ENCODE data around the gene RUNX2.

RUNX2 gene

GRCh38 chr6:45576648-45577624 is 248.8 kb downstream of the RUNX2 start:
- ChIA-PET POLR2A (no interaction called here), CTCF (interaction anchor here (0.7 to 1.7 kb wide), 2 partner anchors 137 to 138 kb away, joined by 3 to 4 read pairs; no protein-coding TSS in a partner anchor)
- H3K36me3 ChIP-seq (ENCODE audit: control insufficient read depth in 2 of 2, insufficient read depth in 1 of 2, low read length in 2 of 2) = no peaks in the 10 kb centered on the region
- no peak overlapping the region for H3K27ac ChIP-seq (ENCODE audit: extremely low read depth, low read depth, low read length)
- TF ChIP-seq GLI4 (tag by site-specific recombination; IDR thresholded peaks at IDR 0.05) = no peak
- no peak for TF ChIP-seq MEIS1 (CRISPR knock-in tag; IDR thresholded peaks at IDR 0.05; ENCODE audit: borderline replicate concordance)
- no peak for TF ChIP-seq ZNF660 (tag by site-specific recombination; IDR thresholded peaks at IDR 0.05)
- no peak for TF ChIP-seq PRDM10 (tag by site-specific recombination; IDR thresholded peaks at IDR 0.05)
- TF ChIP-seq TCF7L2 (IDR thresholded peaks at IDR 0.05; ENCODE audit: borderline replicate concordance, low read depth, low read length) = no peak
- no peak for TF ChIP-seq ZNF670 (tag by site-specific recombination; IDR thresholded peaks at IDR 0.05; ENCODE audit: low read depth)
- TF ChIP-seq ZNF18 (tag by site-specific recombination; IDR thresholded peaks at IDR 0.05) = no peak
- no peak for TF ChIP-seq ZNF157 (tag by site-specific recombination; IDR thresholded peaks at IDR 0.05)
- no peak for TF ChIP-seq SP2 (tag by site-specific recombination; IDR thresholded peaks at IDR 0.05)
- TF ChIP-seq ZNF24 (tag by site-specific recombination; IDR thresholded peaks at IDR 0.05) = no peak
- no peak for TF ChIP-seq ZNF26 (tag by site-specific recombination; IDR thresholded peaks at IDR 0.05)
- H3K4me1 ChIP-seq (ENCODE audit: control insufficient read depth, insufficient read depth, low read length) = peaks cover 3% of the 10 kb centered on the region; the same call in 1 of the 2 replicates
- no peaks in the 10 kb centered on the region; the same call in 1 of the 2 replicates for H3K9me3 ChIP-seq (ENCODE audit: control insufficient read depth, insufficient read depth, low read depth, low read length)
- no peak overlapping the region for H3K4me3 ChIP-seq (ENCODE audit: low read depth, low read length)

- POLR2A ChIA-PET = interaction anchor here (0.6 kb wide), 1 partner anchor 108 kb away, joined by 3 read pairs; no protein-coding TSS in a partner anchor
- TF ChIP-seq PBX3 (CRISPR knock-in tag; IDR thresholded peaks at IDR 0.05) (no peak), ZNF530 (tag by site-specific recombination; IDR thresholded peaks at IDR 0.05; ENCODE audit: low read depth) (no peak), ZNF521 (tag by site-specific recombination; IDR thresholded peaks at IDR 0.05) (no peak), ZNF488 (tag by site-specific recombination; IDR thresholded peaks at IDR 0.05) (no peak), ZBTB6 (tag by site-specific recombination; IDR thresholded peaks at IDR 0.05) (no peak), ZNF707 (tag by site-specific recombination; IDR thresholded peaks at IDR 0.05) (no peak), ZBTB1 (tag by site-specific recombination; IDR thresholded peaks at IDR 0.05) (no peak), ZNF416 (tag by site-specific recombination; IDR thresholded peaks at IDR 0.05) (no peak), ZNF26 (tag by site-specific recombination; IDR thresholded peaks at IDR 0.05) (no peak), ZNF24 (tag by site-specific recombination; IDR thresholded peaks at IDR 0.05) (no peak), ZNF660 (tag by site-specific recombination; IDR thresholded peaks at IDR 0.05) (no peak)
Observed at GRCh38 chr6:45577836-45578504, 249.8 kb downstream of the RUNX2 start.

More at GRCh38 chr6:45577836-45578504, 249.8 kb downstream of the RUNX2 start:
- no peak overlapping the region for H3K27ac ChIP-seq (ENCODE audit: extremely low read depth, low read depth, low read length)
- H3K9me3 ChIP-seq (ENCODE audit: control insufficient read depth, insufficient read depth, low read depth, low read length) = no peaks in the 10 kb centered on the region; the same call in 1 of the 2 replicates
- no peak overlapping the region for H3K4me3 ChIP-seq (ENCODE audit: low read depth, low read length)
- no peaks in the 10 kb centered on the region for H3K36me3 ChIP-seq (ENCODE audit: control insufficient read depth in 2 of 2, insufficient read depth in 1 of 2, low read length in 2 of 2)
- peaks cover 3% of the 10 kb centered on the region; the same call in 1 of the 2 replicates for H3K4me1 ChIP-seq (ENCODE audit: control insufficient read depth, insufficient read depth, low read length)
- CTCF ChIA-PET = interaction anchor here (0.7 to 1.7 kb wide), 2 partner anchors 136 to 851 kb away, joined by 3 to 4 read pairs; no protein-coding TSS in a partner anchor
